GM12865 (cell line): ENCODE measurements around the gene JARID2.

Experiments
- DNase-seq: peaks from one replicate; pipeline ENCODE4 v3.0.0; 2010; ENCODE audit warnings: low read depth
- H3K4me3 ChIP-seq: 2 replicates; pipeline ENCODE4 v1.5.1; 2011; ENCODE audit warnings: mild to moderate bottlenecking, low read depth, low read length, control low read depth
- CTCF ChIP-seq: IDR thresholded peaks from 2 replicates; pipeline ENCODE4 v1.5.1; 2011; ENCODE audit warnings: low read length, control low read depth, low read depth, inconsistent platforms; ENCODE audit not compliant: insufficient read depth; ENCODE audit errors: missing control alignments

Gene JARID2

GRCh38 chr6:15310680-15311079 lies 64.8 kb downstream of the JARID2 start:
- DNase-seq, result no peak
- no peak for TF ChIP-seq CTCF
- no peak overlapping the region for H3K4me3 ChIP-seq

- DNase-seq, result peak; percentile 34
- no peak for TF ChIP-seq CTCF
- no peak overlapping the region; the same call in 1 of the 2 replicates for H3K4me3 ChIP-seq
Measured at GRCh38 chr6:15312500-15312899, 66.6 kb downstream of the JARID2 start.

GRCh38 chr6:15313367-15313766 lies 67.5 kb downstream of the JARID2 start:
- TF ChIP-seq CTCF, result no peak
- peak; percentile 58 for DNase-seq
- H3K4me3 ChIP-seq, result peak overlapping the region; percentile 32

GRCh38 chr6:15316754-15317153 lies 70.9 kb downstream of the JARID2 start:
- H3K4me3 ChIP-seq, result no peak overlapping the region
- no peak for TF ChIP-seq CTCF
- no peak for DNase-seq

GRCh38 chr6:15317251-15317650 lies 71.4 kb downstream of the JARID2 start:
- TF ChIP-seq CTCF, result no peak
- DNase-seq, result no peak
- peak overlapping the region; percentile 3; the same call in 1 of the 2 replicates for H3K4me3 ChIP-seq

- no peak for DNase-seq
- no peak overlapping the region for H3K4me3 ChIP-seq
- TF ChIP-seq CTCF, result no peak
Measured at GRCh38 chr6:15317934-15318902, 72.3 kb downstream of the JARID2 start.
